ENCODE results near the gene NMNAT2. TPM values are rescaled to one million over a fixed set of nuclear protein-coding genes. Genes with fewer than 3 reads are reported as not detected.

The NMNAT2 gene
- total RNA-seq, 5 donors from 2014 or later (not counting 1 experiment from before 2014, with no cell fraction given) = 0.16 TPM; not detected in 4

DNA sequence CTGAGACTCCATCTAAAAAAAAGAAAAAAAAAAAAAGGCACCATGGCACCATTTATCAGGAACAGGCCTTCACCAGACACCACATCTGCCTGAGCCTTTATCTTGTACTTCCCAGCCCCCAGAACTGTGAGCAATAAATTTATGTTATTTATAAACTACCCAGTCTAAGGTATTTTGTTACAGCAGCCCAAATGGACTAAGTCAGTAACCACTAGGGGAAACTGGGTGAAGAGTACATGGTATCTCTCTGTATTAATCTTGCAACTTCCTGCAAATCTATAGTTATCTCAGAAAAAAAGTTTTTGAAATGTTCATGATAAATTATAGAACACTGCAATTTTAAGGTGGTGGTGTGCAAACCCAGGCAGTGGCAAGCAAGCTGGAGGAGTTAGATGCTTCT, 117.8 kb downstream of the NMNAT2 start:
- Histone ChIP-seq H3K4me3 (ENCODE audit: control insufficient read depth in 1 of 2, extremely low read depth in 1 of 2, low read length in 1 of 2) (no peak overlapping the region), H3K27me3 (replicated peaks in 1 of 2; ENCODE audit: control insufficient read depth in 2 of 2, extremely low read depth in 1 of 2, insufficient read depth in 2 of 2, low read length in 1 of 2) (peaks cover 0 to 8% of the 10 kb centered on the region in 2 experiments), H3K9me3 (no peaks in the 10 kb centered on the region), H3K36me3 (ENCODE audit: control insufficient read depth in 2 of 2, extremely low read depth in 1 of 2, insufficient read depth in 1 of 2, low read length in 1 of 2) (no peaks in the 10 kb centered on the region), H3K4me1 (ENCODE audit: control insufficient read depth in 1 of 2, extremely low read depth in 1 of 2, insufficient read depth in 2 of 2, low read length in 2 of 2) (no peaks in the 10 kb centered on the region), H3K27ac (ENCODE audit: low read length) (no peak overlapping the region)
- no peak for ATAC-seq (replicated peaks in 1 of 4)
- H3K27ac Mint-ChIP-seq = no peak overlapping the region
- H3K36me3 Mint-ChIP-seq = no peaks in the 10 kb centered on the region
- no peaks in the 10 kb centered on the region for H3K4me1 Mint-ChIP-seq
- no peak for DNase-seq
- ChIA-PET CTCF (no interaction called here), POLR2A (no interaction called here)
- no peak overlapping the region for H3K4me3 Mint-ChIP-seq
- peaks cover 7 to 18% of the 10 kb centered on the region in 2 donors for H3K27me3 Mint-ChIP-seq
- peaks cover 0 to 4% (median 0%) of the 10 kb centered on the region in 3 donors for H3K9me3 Mint-ChIP-seq

GRCh38 chr1:183296782-183297181, 121.4 kb downstream of the NMNAT2 start:
- Histone ChIP-seq H3K4me1 (ENCODE audit: control insufficient read depth in 1 of 2, extremely low read depth in 1 of 2, insufficient read depth in 2 of 2, low read length in 2 of 2) (no peaks in the 10 kb centered on the region), H3K27ac (ENCODE audit: low read length) (no peak overlapping the region), H3K27me3 (replicated peaks in 1 of 2; ENCODE audit: control insufficient read depth in 2 of 2, extremely low read depth in 1 of 2, insufficient read depth in 2 of 2, low read length in 1 of 2) (peaks cover 0 to 10% of the 10 kb centered on the region in 2 experiments), H3K36me3 (ENCODE audit: control insufficient read depth in 2 of 2, extremely low read depth in 1 of 2, insufficient read depth in 1 of 2, low read length in 1 of 2) (no peaks in the 10 kb centered on the region), H3K9me3 (no peaks in the 10 kb centered on the region), H3K4me3 (ENCODE audit: control insufficient read depth in 1 of 2, extremely low read depth in 1 of 2, low read length in 1 of 2) (no peak overlapping the region)
- Mint-ChIP-seq H3K27me3 (peaks cover 7 to 12% of the 10 kb centered on the region in 2 donors), H3K36me3 (no peaks in the 10 kb centered on the region), H3K27ac (no peak overlapping the region), H3K4me3 (no peak overlapping the region), H3K9me3 (peaks cover 0 to 4% (median 0%) of the 10 kb centered on the region in 3 donors), H3K4me1 (no peaks in the 10 kb centered on the region)
- ChIA-PET POLR2A (no interaction called here), CTCF (no interaction called here)
- 100% methylated on average over 2 of the region's 4 CpGs for WGBS (ENCODE audit: insufficient coverage)
- DNase-seq (no peak), ATAC-seq (replicated peaks in 1 of 4) (no peak)

DNA sequence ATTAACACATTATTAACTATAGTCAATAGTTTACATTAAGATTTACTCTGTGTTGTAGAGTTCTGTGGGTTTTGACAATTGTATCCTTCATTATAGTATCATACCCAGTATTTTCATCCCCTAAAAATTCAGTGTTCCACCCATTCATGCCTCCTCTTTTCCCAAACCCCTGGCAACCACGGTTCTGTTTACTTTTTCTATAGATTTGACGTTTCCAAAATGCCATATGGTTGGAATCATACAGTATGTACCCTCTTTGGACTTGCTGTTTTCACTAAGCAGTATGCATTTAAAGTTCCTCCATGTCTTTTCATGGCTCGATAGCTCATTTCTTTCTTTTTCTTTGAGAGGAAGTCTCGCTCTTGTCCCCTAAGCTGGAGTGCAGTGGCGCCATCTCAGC, 122.7 kb downstream of the NMNAT2 start:
- H3K4me3 Mint-ChIP-seq = no peak overlapping the region
- Histone ChIP-seq H3K36me3 (ENCODE audit: control insufficient read depth in 2 of 2, extremely low read depth in 1 of 2, insufficient read depth in 1 of 2, low read length in 1 of 2) (no peaks in the 10 kb centered on the region), H3K4me3 (ENCODE audit: control insufficient read depth in 1 of 2, extremely low read depth in 1 of 2, low read length in 1 of 2) (no peak overlapping the region), H3K27ac (ENCODE audit: low read length) (no peak overlapping the region), H3K27me3 (replicated peaks in 1 of 2; ENCODE audit: control insufficient read depth in 2 of 2, extremely low read depth in 1 of 2, insufficient read depth in 2 of 2, low read length in 1 of 2) (peaks cover 0 to 10% of the 10 kb centered on the region in 2 experiments), H3K4me1 (ENCODE audit: control insufficient read depth in 1 of 2, extremely low read depth in 1 of 2, insufficient read depth in 2 of 2, low read length in 2 of 2) (no peaks in the 10 kb centered on the region), H3K9me3 (no peaks in the 10 kb centered on the region)
- peaks cover 0 to 4% (median 0%) of the 10 kb centered on the region in 3 donors for H3K9me3 Mint-ChIP-seq
- no peak overlapping the region for H3K27ac Mint-ChIP-seq
- no peaks in the 10 kb centered on the region for H3K36me3 Mint-ChIP-seq
- no peak for DNase-seq
- H3K27me3 Mint-ChIP-seq = peaks cover 7 to 12% of the 10 kb centered on the region in 2 donors
- no peak for ATAC-seq (replicated peaks in 1 of 4)
- ChIA-PET POLR2A (interaction anchor here in 1 of 2 donors (0.6 kb wide), 1 partner anchor 280 kb away, joined by 4 read pairs; no protein-coding TSS in a partner anchor), CTCF (no interaction called here)
- no peaks in the 10 kb centered on the region for H3K4me1 Mint-ChIP-seq
- 80% methylated on average over 1 of the region's 5 CpGs for WGBS (ENCODE audit: insufficient coverage)

DNA sequence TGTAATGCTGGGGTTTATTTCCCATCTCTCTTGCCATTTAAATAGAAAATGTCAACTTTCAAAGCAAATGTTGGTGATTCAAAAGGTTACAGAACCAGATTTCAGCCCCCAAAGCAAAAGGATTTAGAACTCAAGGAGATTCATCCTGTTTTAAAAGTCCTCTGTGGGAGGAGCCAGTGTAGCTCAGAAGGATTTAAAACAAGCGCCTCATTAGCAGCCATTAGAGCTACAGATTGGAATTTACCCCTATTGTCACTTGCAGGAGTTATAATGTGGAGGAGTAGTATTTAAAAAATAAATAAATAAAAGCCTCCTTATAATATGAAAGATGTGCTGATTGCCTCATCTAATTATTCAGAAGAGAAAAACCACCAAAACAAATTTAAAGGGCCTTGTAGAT, 124.3 kb downstream of the NMNAT2 start:
- H3K9me3 Mint-ChIP-seq = peaks cover 0 to 4% (median 0%) of the 10 kb centered on the region in 3 donors
- H3K27ac Mint-ChIP-seq = no peak overlapping the region
- Histone ChIP-seq H3K27me3 (replicated peaks in 1 of 2; ENCODE audit: control insufficient read depth in 2 of 2, extremely low read depth in 1 of 2, insufficient read depth in 2 of 2, low read length in 1 of 2) (peaks cover 0 to 15% of the 10 kb centered on the region in 2 experiments), H3K9me3 (no peaks in the 10 kb centered on the region), H3K4me3 (ENCODE audit: control insufficient read depth in 1 of 2, extremely low read depth in 1 of 2, low read length in 1 of 2) (no peak overlapping the region), H3K36me3 (ENCODE audit: control insufficient read depth in 2 of 2, extremely low read depth in 1 of 2, insufficient read depth in 1 of 2, low read length in 1 of 2) (no peaks in the 10 kb centered on the region), H3K4me1 (ENCODE audit: control insufficient read depth in 1 of 2, extremely low read depth in 1 of 2, insufficient read depth in 2 of 2, low read length in 2 of 2) (no peaks in the 10 kb centered on the region), H3K27ac (ENCODE audit: low read length) (no peak overlapping the region)
- no peaks in the 10 kb centered on the region for H3K36me3 Mint-ChIP-seq
- ChIA-PET POLR2A (no interaction called here), CTCF (no interaction called here)
- H3K4me1 Mint-ChIP-seq = no peaks in the 10 kb centered on the region
- DNase-seq (no peak), ATAC-seq (replicated peaks in 1 of 4) (no peak)
- WGBS (ENCODE audit: insufficient coverage) = no CpG with 5 or more reads among the region's 1 CpG
- H3K27me3 Mint-ChIP-seq = peaks cover 8 to 12% of the 10 kb centered on the region in 2 donors
- H3K4me3 Mint-ChIP-seq = no peak overlapping the region

DNA sequence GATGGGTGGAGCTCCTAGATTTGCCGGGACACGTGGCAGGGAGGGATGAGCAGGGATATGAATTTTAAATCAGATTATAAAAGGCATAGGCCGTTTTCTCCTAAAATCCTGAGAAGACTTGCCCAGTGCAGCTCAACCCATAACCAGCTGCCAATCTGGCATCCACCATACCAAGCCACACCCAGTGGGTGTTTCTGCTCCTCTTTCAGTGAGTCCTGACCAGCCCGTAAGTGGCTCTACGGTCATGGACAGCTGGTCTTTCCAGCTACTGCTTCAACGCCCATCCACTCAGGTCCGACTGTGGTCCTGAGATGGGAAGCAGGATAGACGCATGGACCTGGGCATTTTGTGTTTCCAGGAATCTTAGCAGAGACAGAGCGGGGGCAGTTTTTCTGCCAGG, 124.9 kb downstream of the NMNAT2 start:
- Mint-ChIP-seq H3K4me1 (no peaks in the 10 kb centered on the region), H3K4me3 (no peak overlapping the region), H3K9me3 (no peaks in the 10 kb centered on the region), H3K27me3 (peaks cover 8 to 9% of the 10 kb centered on the region in 2 donors), H3K36me3 (no peaks in the 10 kb centered on the region), H3K27ac (peak overlapping the region in 1 of 2 donors; percentile 9)
- POLR2A ChIA-PET = no interaction called here
- Histone ChIP-seq H3K9me3 (no peaks in the 10 kb centered on the region), H3K4me1 (ENCODE audit: control insufficient read depth in 1 of 2, extremely low read depth in 1 of 2, insufficient read depth in 2 of 2, low read length in 2 of 2) (no peaks in the 10 kb centered on the region), H3K4me3 (ENCODE audit: control insufficient read depth in 1 of 2, extremely low read depth in 1 of 2, low read length in 1 of 2) (no peak overlapping the region), H3K27ac (ENCODE audit: low read length) (no peak overlapping the region), H3K27me3 (replicated peaks in 1 of 2; ENCODE audit: control insufficient read depth in 2 of 2, extremely low read depth in 1 of 2, insufficient read depth in 2 of 2, low read length in 1 of 2) (peaks cover 0 to 15% of the 10 kb centered on the region in 2 experiments), H3K36me3 (ENCODE audit: control insufficient read depth in 2 of 2, extremely low read depth in 1 of 2, insufficient read depth in 1 of 2, low read length in 1 of 2) (no peaks in the 10 kb centered on the region)
- 83% methylated on average over 6 of the region's 9 CpGs for WGBS (ENCODE audit: insufficient coverage)
- CTCF ChIA-PET = interaction anchor here in 1 of 2 donors (1.0 kb wide), 1 partner anchor 11 kb away, joined by 4 read pairs; no protein-coding TSS in a partner anchor
- no peak for DNase-seq
- no peak for ATAC-seq (replicated peaks in 1 of 4)

DNA sequence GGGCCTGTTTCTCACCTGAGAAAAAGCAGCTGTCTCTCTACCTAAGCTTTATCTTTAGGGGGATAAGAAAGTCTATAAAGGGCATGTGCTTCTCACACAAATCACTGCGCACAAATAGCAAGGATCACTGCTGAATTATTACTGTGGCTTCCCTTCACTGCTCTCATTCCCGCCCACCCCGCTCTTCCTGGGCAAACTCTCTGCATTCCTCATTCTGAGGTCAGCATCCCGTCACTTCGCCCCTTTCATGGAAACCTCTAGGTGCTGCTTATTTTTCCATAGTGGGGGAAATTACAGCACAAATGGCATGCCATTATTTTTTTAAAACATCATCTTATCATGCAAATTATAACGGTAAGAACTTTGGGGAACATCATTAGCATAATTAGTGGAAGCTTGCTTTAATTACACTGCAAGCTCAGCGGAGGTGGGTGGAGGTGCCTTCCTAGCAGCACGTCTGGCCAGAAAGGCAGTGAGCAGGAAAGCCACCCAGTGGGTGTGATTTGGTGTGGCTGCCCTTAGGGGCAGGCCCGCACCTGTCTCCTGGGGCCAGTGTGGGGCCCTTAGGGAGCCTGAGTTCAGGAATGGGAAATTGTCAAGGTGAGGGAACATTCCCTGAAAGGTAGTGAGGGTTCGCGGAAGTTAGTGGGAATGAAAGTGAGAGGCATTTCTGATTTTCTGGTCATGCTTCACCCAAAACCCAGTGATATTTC, 126.2 kb downstream of the NMNAT2 start:
- POLR2A ChIA-PET = interaction anchor here in 1 of 2 donors (0.6 kb wide), 1 partner anchor 138 kb away, joined by 3 read pairs; no protein-coding TSS in a partner anchor
- Histone ChIP-seq H3K4me1 (ENCODE audit: control insufficient read depth in 1 of 2, extremely low read depth in 1 of 2, insufficient read depth in 2 of 2, low read length in 2 of 2) (no peaks in the 10 kb centered on the region), H3K4me3 (ENCODE audit: control insufficient read depth in 1 of 2, extremely low read depth in 1 of 2, low read length in 1 of 2) (no peak overlapping the region), H3K36me3 (ENCODE audit: control insufficient read depth in 2 of 2, extremely low read depth in 1 of 2, insufficient read depth in 1 of 2, low read length in 1 of 2) (no peaks in the 10 kb centered on the region), H3K27ac (ENCODE audit: low read length) (no peak overlapping the region), H3K27me3 (replicated peaks in 1 of 2; ENCODE audit: control insufficient read depth in 2 of 2, extremely low read depth in 1 of 2, insufficient read depth in 2 of 2, low read length in 1 of 2) (peaks cover 0 to 15% of the 10 kb centered on the region in 2 experiments), H3K9me3 (no peaks in the 10 kb centered on the region)
- no peak for DNase-seq
- WGBS (ENCODE audit: insufficient coverage) = 87% methylated on average over 7 of the region's 11 CpGs
- ATAC-seq (replicated peaks in 1 of 4) = no peak
- Mint-ChIP-seq H3K9me3 (no peaks in the 10 kb centered on the region), H3K27me3 (peaks cover 4% of the 10 kb centered on the region in 2 donors), H3K36me3 (no peaks in the 10 kb centered on the region), H3K27ac (no peak overlapping the region), H3K4me1 (no peaks in the 10 kb centered on the region), H3K4me3 (no peak overlapping the region)
- CTCF ChIA-PET = interaction anchor here in 1 of 2 donors (0.6 kb wide), 1 partner anchor 697 kb away, joined by 3 read pairs; no protein-coding TSS in a partner anchor

All from T-cell (primary cell).